Parathyroid adenoma (tissue), 2 donors: ENCODE data around the gene ANKLE1.

ENCODE experiments used
- H2AFZ ChIP-seq: fragments of 300-600 bp; sonication (generic); one replicate; pipeline ENCODE4 v1.7.0; 2017; ENCODE audit warnings: antibody characterized with exemption, mild to moderate bottlenecking
- H3K27ac ChIP-seq: fragments of 300-600 bp; sonication (generic); one replicate; pipeline ENCODE4 v1.7.0; 2017
- H3K27me3 ChIP-seq: fragments of 300-600 bp; sonication (generic); one replicate; pipeline ENCODE4 v1.7.0; 2017; ENCODE audit warnings: low read length; ENCODE audit not compliant: control insufficient read depth, insufficient read depth
- H3K36me3 ChIP-seq: fragments of 300-600 bp; sonication (generic); one replicate; pipeline ENCODE4 v1.7.0; 2017; ENCODE audit warnings: low read length; ENCODE audit not compliant: control insufficient read depth, insufficient read depth
- H3K4me1 ChIP-seq: fragments of 300-600 bp; sonication (generic); one replicate; pipeline ENCODE4 v1.7.0; 2017; ENCODE audit warnings: control low read depth
- H3K4me2 ChIP-seq: fragments of 300-600 bp; sonication (generic); one replicate; pipeline ENCODE4 v1.7.0; 2017; ENCODE audit warnings: low read length
- H3K4me3 ChIP-seq: fragments of 300-600 bp; sonication (generic); one replicate; pipeline ENCODE4 v1.7.0; 2017; ENCODE audit warnings: low read depth, low read length
- H3K79me2 ChIP-seq: fragments of 300-600 bp; sonication (generic); one replicate; pipeline ENCODE4 v1.7.0; 2017; ENCODE audit warnings: control low read depth
- H3K9ac ChIP-seq: fragments of 300-600 bp; sonication (generic); one replicate; pipeline ENCODE4 v1.7.0; 2017; ENCODE audit warnings: mild to moderate bottlenecking
- H3K9me3 ChIP-seq: fragments of 300-600 bp; sonication (generic); one replicate; pipeline ENCODE4 v1.7.0; 2017; ENCODE audit warnings: low read length; ENCODE audit not compliant: control insufficient read depth
- CTCF ChIP-seq: fragments of 300-600 bp; sonication (generic); IDR thresholded peaks from one replicate; pipeline ENCODE4 v1.7.0; 2017; ENCODE audit warnings: antibody characterized with exemption, mild to moderate bottlenecking
- donor health status: primary hyperparathyroidism.

The ANKLE1 gene

GRCh38 chr19:17249887-17250548 is 31.7 kb upstream of the ANKLE1 start:
- Histone ChIP-seq H3K4me1 (peaks cover 14% of the 10 kb centered on the region), H3K36me3 (no peaks in the 10 kb centered on the region), H3K9me3 (no peaks in the 10 kb centered on the region), H3K27ac (no peak overlapping the region), H3K4me2 (no peak overlapping the region), H2AFZ (no peak overlapping the region), H3K79me2 (no peaks in the 10 kb centered on the region), H3K9ac (no peak overlapping the region), H3K4me3 (no peak overlapping the region), H3K27me3 (no peaks in the 10 kb centered on the region)
- no peak for TF ChIP-seq CTCF

- TF ChIP-seq CTCF: no peak
- Histone ChIP-seq H3K27ac (no peak overlapping the region), H3K9me3 (no peaks in the 10 kb centered on the region), H3K4me1 (no peaks in the 10 kb centered on the region), H3K27me3 (no peaks in the 10 kb centered on the region), H3K9ac (no peak overlapping the region), H2AFZ (no peak overlapping the region), H3K79me2 (no peaks in the 10 kb centered on the region), H3K4me2 (no peak overlapping the region), H3K36me3 (no peaks in the 10 kb centered on the region), H3K4me3 (no peak overlapping the region)
These were observed 27.1 kb upstream of the ANKLE1 start for GRCh38 chr19:17254636-17255035.

- no peak overlapping the region for H3K27ac ChIP-seq
- no peaks in the 10 kb centered on the region for H3K4me1 ChIP-seq
- H3K9me3 ChIP-seq: no peaks in the 10 kb centered on the region
- H3K9ac ChIP-seq: no peak overlapping the region
- no peak overlapping the region for H3K4me3 ChIP-seq
- no peaks in the 10 kb centered on the region for H3K27me3 ChIP-seq
- TF ChIP-seq CTCF: no peak
- H3K4me2 ChIP-seq: no peak overlapping the region
- no peaks in the 10 kb centered on the region for H3K79me2 ChIP-seq
- no peaks in the 10 kb centered on the region for H3K36me3 ChIP-seq
- no peak overlapping the region for H2AFZ ChIP-seq
These were observed 26.5 kb upstream of the ANKLE1 start for GRCh38 chr19:17255150-17255621.

- Histone ChIP-seq H3K79me2 (no peaks in the 10 kb centered on the region), H3K36me3 (no peaks in the 10 kb centered on the region), H3K9ac (no peak overlapping the region), H3K4me3 (no peak overlapping the region), H3K4me1 (no peaks in the 10 kb centered on the region), H2AFZ (no peak overlapping the region), H3K27me3 (no peaks in the 10 kb centered on the region), H3K4me2 (no peak overlapping the region), H3K27ac (no peak overlapping the region), H3K9me3 (no peaks in the 10 kb centered on the region)
- TF ChIP-seq CTCF: no peak
These were observed 25.6 kb upstream of the ANKLE1 start for GRCh38 chr19:17256130-17256529.
